HG03045 (cell line): ENCODE data around the gene DUXB.

Experiments
- ATAC-seq: cut with Tn5 transposase; IDR thresholded peaks from one replicate; pipeline ENCODE4 v1.9.1; 2021; ENCODE audit warnings: mild to moderate bottlenecking, moderate library complexity; ENCODE audit not compliant: unreplicated experiment

Gene DUXB, protein sequence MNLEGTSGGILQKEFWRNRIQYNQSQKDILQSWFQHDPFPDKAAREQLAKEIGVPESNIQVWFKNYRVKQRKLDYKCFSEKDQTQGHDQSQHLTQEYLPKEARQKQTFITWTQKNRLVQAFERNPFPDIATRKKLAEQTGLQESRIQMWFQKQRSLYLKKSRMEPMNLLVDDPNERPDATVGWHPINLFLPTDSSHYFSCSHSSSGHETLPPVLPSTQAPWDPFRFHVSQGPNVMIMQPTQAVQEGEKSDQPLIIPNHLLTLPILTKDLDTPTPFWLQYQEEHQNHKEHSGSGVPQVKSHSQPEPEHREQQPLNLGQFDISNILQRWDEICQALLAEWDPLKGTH

DNA sequence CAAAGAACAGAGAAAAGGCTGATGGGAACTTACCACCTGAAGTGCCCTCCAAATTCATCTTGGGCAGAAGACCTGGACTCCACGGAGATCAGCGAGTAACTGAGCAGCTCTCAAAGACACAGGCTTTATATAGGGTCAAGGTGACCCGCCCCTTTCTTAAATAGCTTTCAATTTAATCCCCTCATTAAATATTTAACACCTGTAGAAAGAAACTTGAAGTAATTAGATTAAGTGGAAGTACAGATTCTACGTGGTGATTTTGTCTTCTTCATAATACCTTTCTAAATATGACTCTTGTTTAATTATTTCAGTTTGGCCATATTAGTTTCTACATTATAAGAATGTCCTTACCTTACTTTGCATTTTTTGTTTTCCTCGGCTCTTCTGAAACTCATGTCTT, at the start of gene DUXB:
TSS of gene DUXB (minus strand) at position 101 of the 400 bp plus-strand sequence. CDS start at position 58, 43 bp downstream.
- ATAC-seq, result no peak

DNA sequence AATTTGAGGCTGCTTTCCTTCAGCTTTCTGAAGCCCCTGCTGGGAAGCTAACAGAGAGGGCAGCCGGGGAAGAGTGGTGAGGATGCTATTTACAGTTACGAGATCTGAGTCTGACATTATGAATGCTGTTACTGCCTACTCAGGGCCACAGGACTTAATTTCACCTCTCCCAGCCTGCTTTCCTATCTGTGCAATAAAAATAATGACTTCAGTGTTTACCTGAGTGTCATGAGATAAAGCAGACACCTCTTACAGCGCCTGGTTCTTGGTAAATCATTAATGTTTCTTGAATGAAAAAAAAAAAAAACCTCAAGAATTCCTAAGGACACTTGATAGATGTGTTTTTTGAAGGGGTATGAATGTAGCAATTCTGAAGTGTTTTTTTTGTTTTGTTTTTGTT, 49.3 kb upstream of the DUXB start:
- no peak for ATAC-seq

DNA sequence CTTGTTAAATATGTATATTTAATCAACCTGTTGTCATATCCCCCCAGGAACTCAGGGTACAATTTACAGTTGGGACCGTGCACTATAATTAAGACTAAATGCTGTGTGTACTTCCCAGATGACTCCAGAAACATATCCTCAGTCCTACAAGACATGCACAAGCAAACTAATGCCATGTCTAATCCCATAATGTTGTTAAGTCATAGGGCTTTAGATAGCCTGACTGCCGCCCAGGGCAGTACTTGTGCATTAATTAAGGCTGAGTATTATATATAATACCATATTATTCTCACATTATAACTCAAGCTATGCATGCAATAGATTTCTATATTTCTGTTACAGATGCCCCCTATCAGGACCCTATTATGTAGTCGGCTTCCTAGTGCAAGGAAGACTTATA, 45.1 kb upstream of the DUXB start:
- ATAC-seq, result no peak

DNA sequence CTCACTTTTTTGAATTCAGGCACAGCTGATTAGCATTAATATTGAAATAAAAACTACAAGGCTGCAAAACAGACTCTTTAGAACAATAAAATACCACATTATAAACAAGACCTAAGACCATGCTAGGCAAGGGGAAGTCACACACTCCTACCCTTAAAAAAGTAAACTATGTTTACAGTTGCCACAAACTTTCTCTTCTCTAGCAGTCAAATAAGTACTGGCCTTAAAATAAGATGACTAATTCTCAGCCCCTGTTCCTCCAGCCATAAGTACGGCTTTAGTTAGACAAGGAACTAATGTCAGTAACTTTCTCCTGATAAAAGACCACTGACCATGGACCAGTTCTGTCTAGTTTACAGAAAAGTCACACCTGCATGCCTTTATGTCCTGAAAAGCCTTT, 44.6 kb upstream of the DUXB start:
- ATAC-seq, result no peak

DNA sequence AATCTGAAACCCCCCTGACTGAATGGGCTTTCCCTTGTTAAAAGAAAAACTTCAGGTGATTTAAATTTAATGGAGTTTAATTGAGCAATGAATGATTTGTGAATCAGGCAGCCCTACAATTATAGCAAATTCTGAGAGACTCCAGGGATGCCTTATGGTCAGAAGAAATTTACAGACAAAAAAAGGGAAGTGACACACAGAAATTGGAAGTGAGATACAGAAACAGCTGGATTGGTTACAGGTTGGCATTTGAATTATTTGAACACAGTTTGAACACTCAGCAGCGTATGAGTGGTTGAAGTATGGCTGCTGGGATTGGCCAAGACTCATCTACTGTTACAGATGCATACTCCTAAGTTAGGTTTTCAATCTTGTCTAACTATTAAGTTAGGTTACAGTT, 44.0 kb upstream of the DUXB start:
- no peak for ATAC-seq

DNA sequence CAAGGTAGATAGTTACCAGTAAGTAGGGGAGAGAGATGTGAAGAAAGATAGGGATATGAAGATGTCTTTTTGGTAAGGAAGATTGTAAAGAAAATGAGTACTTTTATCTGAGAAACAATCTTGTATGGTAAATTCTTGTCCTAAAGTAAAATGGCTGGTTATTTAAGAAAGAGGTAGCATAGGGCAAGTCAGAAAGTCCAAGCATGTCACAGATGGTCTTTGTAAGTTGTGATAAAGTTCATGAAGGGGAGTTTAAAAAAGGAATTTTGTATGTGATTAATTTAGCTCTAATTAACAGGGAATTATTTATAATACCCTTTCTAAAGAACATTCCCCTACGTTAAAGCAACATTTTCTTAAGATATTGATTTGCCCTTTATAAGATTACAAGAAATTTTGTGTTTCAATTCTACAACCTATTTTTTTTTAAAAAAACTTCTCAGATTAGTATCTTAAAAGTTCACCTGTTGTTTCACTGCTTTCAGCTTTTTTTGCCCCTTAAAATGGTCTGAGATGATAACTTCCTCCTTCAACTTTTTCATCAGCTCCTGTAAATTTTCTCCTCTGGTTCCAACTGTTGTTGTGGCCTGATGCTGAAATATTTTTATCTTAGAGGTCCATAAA, 41.3 kb upstream of the DUXB start:
- ATAC-seq, result no peak

DNA sequence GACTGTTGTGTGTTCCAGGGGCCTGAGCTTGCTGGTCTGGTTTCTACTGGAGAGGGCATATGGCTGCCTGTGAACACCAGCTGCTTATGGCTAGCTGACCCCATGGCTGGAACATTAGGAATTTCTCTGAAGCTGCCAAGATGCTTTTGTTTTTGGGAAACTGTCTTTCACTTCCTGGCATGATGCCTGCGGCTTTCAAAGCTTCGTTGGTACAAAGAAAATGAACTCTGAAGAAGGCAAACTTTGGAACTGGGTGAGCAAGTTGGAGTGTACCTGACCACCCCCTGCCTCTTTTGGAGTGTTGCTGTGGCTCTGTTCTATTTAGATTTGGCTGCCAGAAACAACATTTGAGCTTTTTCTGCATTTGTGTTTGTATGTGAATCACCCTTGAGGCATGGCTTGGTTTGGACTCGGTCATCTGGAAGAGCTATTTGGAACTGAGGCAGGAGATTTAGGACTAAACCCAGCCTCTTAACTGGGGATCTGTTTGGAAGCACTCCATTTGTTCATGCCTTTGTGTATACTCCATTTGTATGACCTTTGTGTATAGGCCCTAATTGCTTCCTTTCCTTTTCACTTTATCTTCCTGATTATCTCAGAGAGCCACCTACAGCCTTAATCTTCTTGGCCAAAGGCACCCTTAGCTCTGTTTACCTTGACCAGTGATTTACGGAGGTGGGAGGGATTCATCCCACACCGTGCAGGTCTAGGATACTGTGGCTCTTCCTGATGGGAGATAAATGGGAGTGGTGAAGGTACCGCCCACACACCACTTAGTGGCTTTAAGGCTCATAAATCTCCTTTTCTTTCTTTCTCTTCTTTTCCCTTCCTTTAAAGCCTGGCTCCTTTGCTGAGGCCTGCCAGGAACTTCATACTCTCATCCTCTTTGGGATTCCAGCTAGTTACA, 32.3 kb upstream of the DUXB start:
- no peak for ATAC-seq

DNA sequence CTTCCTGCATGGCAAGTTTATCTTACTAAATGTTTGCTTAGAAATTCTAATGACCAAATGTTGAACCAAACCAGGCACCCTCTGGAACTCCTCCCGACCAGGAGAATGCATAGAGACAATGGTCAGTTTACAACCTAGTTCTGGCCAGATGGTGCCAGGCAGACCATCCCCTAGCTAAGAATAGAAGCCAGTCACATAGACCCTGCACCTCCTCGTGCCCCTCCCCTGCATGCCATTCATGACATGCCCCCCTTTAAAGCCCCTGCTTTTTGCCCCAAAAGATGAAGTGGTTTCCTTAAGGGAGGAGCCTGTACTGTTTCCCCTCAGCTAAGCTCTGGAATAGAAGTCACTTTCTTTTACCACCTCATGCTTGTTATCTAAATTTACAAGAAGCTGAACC, 31.6 kb upstream of the DUXB start:
- ATAC-seq, result no peak

DNA sequence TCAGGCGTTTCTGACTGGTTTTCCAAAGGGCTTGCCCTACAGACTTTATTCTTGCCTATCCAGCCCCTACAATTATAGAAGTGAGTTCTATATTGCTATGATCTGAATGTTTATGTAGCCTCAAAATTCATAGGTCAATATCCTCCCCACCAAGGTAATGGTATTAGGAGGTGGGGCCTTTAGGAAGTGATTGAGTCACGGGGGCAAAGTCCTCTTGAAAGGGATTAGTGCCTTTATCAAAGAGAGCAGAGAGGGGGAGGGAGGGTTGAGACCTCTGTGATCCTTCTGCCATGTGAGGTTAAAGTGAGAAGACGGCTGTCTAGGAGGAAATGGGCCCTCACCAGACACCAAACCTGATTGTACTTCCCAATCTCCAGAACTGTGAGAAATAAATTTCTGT, 26.0 kb upstream of the DUXB start:
- no peak for ATAC-seq

DNA sequence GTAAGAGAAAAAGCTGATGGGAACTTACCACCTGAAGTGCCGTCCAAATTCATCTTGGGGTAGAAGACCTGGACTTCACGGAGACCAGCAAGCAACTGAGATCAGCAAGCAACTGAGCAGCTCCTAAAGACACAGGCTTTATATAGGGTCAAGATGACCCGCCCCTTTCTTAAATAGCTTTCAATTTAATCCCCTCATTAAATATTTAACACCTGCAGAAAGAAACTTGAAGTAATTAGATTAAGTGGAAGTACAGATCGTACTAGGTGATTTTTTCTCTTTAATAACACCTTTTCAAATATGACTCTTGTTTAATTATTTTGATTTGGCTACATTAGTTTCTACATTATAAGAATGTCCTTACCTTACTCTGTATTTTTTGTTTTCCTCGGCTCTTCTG, 25.1 kb upstream of the DUXB start, which contains the start of gene CPHXL:
TSS of gene CPHXL (minus strand) at position 101 of the 400 bp plus-strand sequence. CDS start at position 53, 48 bp downstream.
- ATAC-seq, result no peak

DNA sequence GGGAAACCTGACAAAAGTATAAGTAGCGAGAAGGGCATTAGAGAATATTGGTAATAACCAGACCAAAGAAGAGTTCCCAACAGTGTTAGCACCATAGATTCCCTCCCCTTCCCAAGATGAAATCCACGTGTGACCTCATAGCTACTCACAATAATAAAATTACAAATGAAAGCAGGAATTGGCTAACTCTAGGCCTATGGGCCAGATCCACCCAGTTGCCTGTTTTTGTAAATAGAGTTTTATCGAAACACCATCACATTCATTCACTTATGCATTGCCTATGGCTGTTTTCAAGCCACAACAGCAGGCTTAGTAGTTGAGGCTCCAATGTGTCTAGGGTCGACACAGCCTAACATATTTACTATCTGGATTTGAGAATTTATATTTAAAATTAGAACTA, 17.2 kb upstream of the DUXB start:
- ATAC-seq, result no peak

DNA sequence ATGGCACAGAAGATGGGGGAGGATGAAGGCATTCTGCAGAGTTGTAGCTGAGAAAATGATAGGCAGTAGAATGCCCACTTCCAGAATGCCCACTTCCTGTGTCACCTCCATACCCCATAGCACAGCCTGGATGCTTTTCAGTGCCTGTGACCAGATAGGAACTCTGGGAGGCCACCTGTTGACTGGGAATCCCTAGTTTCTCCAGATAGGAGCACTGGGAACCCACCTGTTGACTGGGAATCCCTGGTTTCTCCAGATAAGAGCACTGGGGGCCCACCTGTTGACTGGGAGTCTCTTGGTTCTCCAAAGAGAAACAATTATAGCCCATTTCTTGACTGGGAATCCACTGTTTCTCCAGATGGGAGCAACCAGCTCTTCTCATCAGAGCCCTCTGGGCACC, 13.4 kb upstream of the DUXB start:
- ATAC-seq, result no peak

DNA sequence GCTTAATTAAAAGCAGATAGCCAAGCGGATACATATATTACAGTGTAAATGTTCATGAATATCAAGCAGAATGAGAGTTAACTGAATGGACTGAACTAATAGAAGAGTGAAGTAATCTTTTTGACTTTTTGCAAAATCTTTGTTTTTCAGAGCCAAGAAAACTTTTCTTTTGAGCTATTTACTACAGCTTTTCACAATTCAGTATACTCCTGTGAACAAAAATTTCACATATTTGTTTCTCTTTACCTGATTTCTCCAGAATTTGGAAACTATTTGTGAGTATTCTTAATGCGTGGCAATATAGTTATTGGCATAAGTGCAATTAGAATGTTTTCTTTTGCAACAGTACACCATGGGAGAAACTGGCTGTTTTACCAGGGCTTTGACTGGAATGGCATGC, 9.1 kb upstream of the DUXB start:
- no peak for ATAC-seq

DNA sequence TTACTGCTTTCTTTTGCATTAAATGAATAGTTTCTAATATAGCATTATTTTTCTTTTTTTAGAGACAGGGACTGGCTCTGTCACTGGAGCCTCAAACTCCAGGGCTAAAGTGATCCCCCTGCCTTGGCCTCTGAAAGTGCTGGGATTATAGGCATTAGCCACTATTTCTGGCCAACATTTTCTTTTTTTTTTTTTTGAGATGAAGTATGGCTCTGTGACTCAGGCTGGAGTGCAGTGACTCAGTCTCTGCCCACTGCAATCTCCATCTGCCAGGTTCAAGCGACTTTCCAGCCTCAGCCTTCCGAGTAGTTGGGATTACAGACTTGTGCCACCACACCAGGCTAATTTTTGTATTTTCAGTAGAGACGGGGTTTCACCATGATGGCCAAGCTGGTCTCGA, 2.0 kb upstream of the DUXB start:
- ATAC-seq, result no peak

DNA sequence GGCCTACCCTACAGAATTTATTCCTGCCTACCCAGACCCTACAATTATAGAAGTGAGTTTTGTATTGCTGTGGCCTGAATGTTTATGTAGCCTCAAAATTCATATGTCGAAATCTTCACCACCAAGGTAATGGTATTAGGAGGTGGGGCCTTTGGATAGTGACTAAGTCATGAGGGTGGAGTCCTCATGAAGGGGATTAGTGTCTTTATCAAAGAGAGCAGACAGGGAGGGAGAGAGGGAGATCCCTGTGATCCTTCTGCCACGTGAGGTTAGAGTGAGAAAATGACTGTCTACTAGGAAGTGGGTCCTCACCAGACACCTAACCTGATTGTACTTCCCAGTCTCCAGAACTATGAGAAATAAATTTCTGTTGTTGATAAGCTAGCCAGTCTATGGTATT, 981 bp upstream of the DUXB start:
- ATAC-seq, result no peak

DNA sequence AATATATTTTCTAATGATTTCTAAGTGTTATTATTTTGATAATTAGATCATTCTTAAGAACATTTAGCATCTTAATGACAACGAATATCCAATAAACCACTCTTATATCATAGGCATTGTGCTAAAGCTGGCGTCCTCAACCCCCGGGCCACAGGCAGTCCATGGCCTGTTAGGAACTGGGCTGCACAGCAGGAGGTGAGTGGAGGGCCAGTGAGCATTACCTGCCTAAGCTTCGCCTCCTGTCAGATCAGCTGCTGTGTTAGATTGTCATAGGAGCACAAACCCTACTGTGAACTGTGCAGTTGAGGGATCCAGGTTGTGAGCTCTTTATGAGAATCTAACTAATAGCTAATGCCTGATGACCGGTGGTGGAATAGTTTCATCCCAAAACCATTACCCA, 3.7 kb downstream of the DUXB start:
- ATAC-seq, result no peak

DNA sequence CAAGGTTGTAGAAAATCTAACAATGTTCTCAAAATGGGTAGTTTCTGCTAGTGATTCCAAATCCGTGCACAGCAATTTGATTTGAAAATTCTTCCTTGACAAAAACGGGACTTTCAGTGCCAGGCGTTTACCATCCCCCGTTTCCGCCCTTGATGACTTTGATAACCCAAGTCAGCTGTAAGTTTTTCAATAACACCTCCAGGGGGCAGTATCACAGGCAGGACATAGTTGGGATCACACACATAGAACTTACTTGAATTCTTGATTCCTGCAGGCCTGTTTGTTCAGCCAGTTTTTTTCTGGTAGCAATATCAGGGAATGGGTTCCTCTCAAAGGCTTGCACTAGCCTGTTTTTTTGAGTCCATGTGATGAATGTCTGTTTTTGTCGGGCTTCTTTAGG, 5.6 kb downstream of the DUXB start:
- ATAC-seq, result no peak

DNA sequence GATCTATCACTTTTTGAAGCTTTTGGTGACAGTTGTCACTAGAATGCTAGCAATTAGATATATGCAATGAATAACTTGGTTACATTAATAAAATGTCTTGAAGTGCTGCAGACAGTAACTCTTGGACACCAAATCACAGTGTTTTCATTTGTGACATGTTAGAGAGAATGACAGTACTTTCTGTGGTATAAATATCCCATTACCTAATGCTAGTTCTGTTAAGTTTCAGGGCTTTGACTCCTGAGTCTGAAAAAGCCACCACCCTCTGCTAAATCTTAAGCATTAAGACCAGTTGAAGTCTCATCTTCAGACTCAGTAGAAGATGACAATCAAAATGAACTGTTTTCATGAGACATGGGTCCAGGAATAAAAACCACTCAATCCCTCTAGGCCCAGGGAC, 13.9 kb downstream of the DUXB start:
- ATAC-seq, result no peak

DNA sequence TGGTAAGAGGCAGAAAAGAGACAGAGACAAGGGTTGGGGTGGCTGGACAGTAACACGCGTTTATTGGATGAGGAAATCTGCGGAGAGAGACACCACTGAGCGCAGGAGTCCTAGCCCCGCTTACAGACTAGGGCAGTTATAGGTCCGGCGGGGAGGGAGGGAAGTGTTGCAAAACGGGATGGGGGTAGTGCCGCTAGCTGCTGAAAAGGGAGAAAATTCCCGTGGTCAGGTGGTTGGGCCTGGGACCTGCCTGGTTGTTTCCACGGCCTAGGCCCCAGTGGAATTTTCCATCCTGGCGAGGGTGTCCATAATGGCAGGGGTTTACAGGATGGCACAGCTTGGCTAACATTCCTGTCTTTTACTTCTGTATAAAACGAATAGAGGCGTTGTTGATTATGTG, 19.0 kb downstream of the DUXB start:
- no peak for ATAC-seq

DNA sequence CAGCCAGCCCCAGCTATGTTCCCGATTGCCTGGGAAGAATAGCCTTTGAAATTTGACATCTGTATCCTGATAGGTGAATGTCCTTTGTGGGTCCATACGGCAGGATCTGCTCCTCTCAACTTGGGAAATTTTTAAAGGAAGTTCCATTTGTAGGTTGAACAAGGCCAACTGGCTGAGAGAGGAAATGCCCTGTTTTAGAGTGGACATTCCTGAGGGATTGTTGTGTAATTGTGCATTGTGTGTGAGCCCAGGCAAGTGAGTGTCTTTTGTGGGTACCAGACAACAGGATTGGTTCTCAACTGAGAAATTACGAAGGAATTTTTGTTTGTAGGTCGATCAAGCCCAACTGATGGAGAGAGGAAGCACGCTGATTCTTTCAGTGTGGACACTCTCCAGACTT, 21.9 kb downstream of the DUXB start:
- ATAC-seq, result no peak

DNA sequence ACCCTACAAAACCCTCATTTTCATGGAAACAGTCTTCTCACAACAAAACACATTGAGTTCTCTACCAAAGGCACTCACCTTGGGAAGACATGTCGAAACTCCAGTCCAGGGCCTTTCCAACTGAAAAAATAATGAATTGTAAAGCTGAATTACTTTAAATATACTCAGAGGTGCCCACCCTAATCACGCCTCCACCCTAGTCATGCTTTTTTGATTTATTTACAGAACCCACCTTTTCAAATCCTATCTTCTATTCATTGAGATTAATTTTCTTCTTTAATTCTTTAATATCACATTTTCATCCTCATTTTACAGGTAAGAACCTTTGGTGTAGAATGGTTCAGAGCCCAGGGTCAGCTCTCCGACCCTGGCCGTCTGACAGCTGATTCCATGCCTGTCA, 24.4 kb downstream of the DUXB start, which contains the start of gene CPHXL2:
TSS of gene CPHXL2 (minus strand) at position 101 of the 400 bp plus-strand sequence. CDS start at position 91, 10 bp downstream.
- no peak for ATAC-seq

DNA sequence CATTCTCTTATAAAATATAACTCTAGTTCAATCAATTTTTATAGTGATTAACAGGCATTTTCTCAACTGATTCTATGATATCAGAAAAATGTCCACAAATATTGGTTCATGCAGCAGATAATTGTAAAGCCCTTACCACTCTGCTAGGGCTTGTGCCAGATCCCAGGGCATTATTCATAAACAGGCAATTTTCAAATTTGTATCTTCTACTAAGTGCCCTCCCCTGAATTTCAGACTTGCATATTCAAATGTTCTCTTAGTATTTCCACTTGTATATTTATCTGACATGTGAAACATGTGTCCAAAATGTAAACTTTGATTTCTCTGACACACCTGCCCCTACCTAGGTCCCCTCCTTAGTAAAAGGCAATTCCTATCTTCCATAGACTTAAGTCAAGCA, 33.8 kb downstream of the DUXB start:
- no peak for ATAC-seq
